ENCODE results near the gene ENO2.
A peak's percentile ranks its signal among the peaks of the same experiment; 100 is the strongest.

Gene ENO2

GRCh38 chr12:6921996-6922946 is 7.9 kb downstream of the ENO2 start:
- 0 out of 2 replicates have a peak, but pooled peaks cover 3% of the 10 kb centered on the region for H4K20me1 ChIP-seq (ENCODE audit: insufficient read depth, low read length)
- 0 out of 2 replicates have a peak overlapping the region, but pooled peaks have one; percentile 4 for H3K4me2 ChIP-seq (ENCODE audit: low read length)
- H3K9ac ChIP-seq (ENCODE audit: low read length): no peak overlapping the region
- TF ChIP-seq CTCF (IDR thresholded peaks at IDR 0.05; ENCODE audit: low read depth, low read length): no peak
- TF ChIP-seq EZH2phosphoT487 (IDR thresholded peaks at IDR 0.05; ENCODE audit: low read depth): no peak
- no peak overlapping the region for H2AFZ ChIP-seq (ENCODE audit: low read depth, low read length)
- H3K27ac ChIP-seq (ENCODE audit: low read length): no peak overlapping the region
- H3K4me1 ChIP-seq (ENCODE audit: low read length): peaks cover 29% of the 10 kb centered on the region
- no peaks in the 10 kb centered on the region for H3K27me3 ChIP-seq (ENCODE audit: low read depth, low read length)
- H3K36me3 ChIP-seq (replicated peaks; ENCODE audit: low read depth, low read length): peaks cover 40% of the 10 kb centered on the region
- H3K9me3 ChIP-seq (ENCODE audit: insufficient read depth, low read length): no peaks in the 10 kb centered on the region
- H3K79me2 ChIP-seq (ENCODE audit: low read length): peaks cover 8% of the 10 kb centered on the region
- H3K4me3 ChIP-seq (ENCODE audit: low read length): no peak overlapping the region

GRCh38 chr12:6923003-6923732 is 8.8 kb downstream of the ENO2 start:
- Histone ChIP-seq H3K9me3 (ENCODE audit: insufficient read depth, low read length) (no peaks in the 10 kb centered on the region), H3K9ac (ENCODE audit: low read length) (no peak overlapping the region), H3K27me3 (ENCODE audit: low read depth, low read length) (no peaks in the 10 kb centered on the region), H3K4me2 (ENCODE audit: low read length) (0 out of 2 replicates have a peak overlapping the region, but pooled peaks have one; percentile 4), H3K79me2 (ENCODE audit: low read length) (peaks cover 12% of the 10 kb centered on the region), H2AFZ (ENCODE audit: low read depth, low read length) (no peak overlapping the region), H3K36me3 (replicated peaks; ENCODE audit: low read depth, low read length) (peaks cover 34% of the 10 kb centered on the region), H4K20me1 (ENCODE audit: insufficient read depth, low read length) (0 out of 2 replicates have a peak, but pooled peaks cover 3% of the 10 kb centered on the region), H3K4me3 (ENCODE audit: low read length) (no peak overlapping the region), H3K4me1 (ENCODE audit: low read length) (peaks cover 29% of the 10 kb centered on the region), H3K27ac (ENCODE audit: low read length) (no peak overlapping the region)
- TF ChIP-seq CTCF (IDR thresholded peaks at IDR 0.05; ENCODE audit: low read depth, low read length) (no peak), EZH2phosphoT487 (IDR thresholded peaks at IDR 0.05; ENCODE audit: low read depth) (no peak)

- Histone ChIP-seq H3K36me3 (replicated peaks; ENCODE audit: low read depth, low read length) (peaks cover 33% of the 10 kb centered on the region), H3K9ac (ENCODE audit: low read length) (no peak overlapping the region), H3K27me3 (ENCODE audit: low read depth, low read length) (no peaks in the 10 kb centered on the region), H3K4me3 (ENCODE audit: low read length) (no peak overlapping the region), H3K79me2 (ENCODE audit: low read length) (peaks cover 18% of the 10 kb centered on the region), H3K27ac (ENCODE audit: low read length) (no peak overlapping the region), H2AFZ (ENCODE audit: low read depth, low read length) (no peak overlapping the region), H3K4me2 (ENCODE audit: low read length) (peak overlapping the region; percentile 12; the same call in 1 of the 2 replicates), H3K4me1 (ENCODE audit: low read length) (peaks cover 32% of the 10 kb centered on the region), H3K9me3 (ENCODE audit: insufficient read depth, low read length) (no peaks in the 10 kb centered on the region), H4K20me1 (ENCODE audit: insufficient read depth, low read length) (0 out of 2 replicates have a peak, but pooled peaks cover 3% of the 10 kb centered on the region)
- TF ChIP-seq EZH2phosphoT487 (IDR thresholded peaks at IDR 0.05; ENCODE audit: low read depth): no peak
- no peak for TF ChIP-seq CTCF (IDR thresholded peaks at IDR 0.05; ENCODE audit: low read depth, low read length)
Observed at GRCh38 chr12:6923851-6924250, 9.5 kb downstream of the ENO2 start.

- Histone ChIP-seq H3K9me3 (ENCODE audit: insufficient read depth, low read length) (no peaks in the 10 kb centered on the region), H3K9ac (ENCODE audit: low read length) (no peak overlapping the region), H3K4me3 (ENCODE audit: low read length) (no peak overlapping the region), H3K79me2 (ENCODE audit: low read length) (peaks cover 31% of the 10 kb centered on the region), H3K27ac (ENCODE audit: low read length) (no peak overlapping the region), H3K27me3 (ENCODE audit: low read depth, low read length) (no peaks in the 10 kb centered on the region), H3K4me2 (ENCODE audit: low read length) (no peak overlapping the region), H3K36me3 (replicated peaks; ENCODE audit: low read depth, low read length) (peaks cover 21% of the 10 kb centered on the region), H2AFZ (ENCODE audit: low read depth, low read length) (no peak overlapping the region), H3K4me1 (ENCODE audit: low read length) (peaks cover 37% of the 10 kb centered on the region), H4K20me1 (ENCODE audit: insufficient read depth, low read length) (no peaks in the 10 kb centered on the region)
- TF ChIP-seq CTCF (IDR thresholded peaks at IDR 0.05; ENCODE audit: low read depth, low read length): no peak
- TF ChIP-seq EZH2phosphoT487 (IDR thresholded peaks at IDR 0.05; ENCODE audit: low read depth): no peak
Observed at GRCh38 chr12:6925239-6925539, 10.8 kb downstream of the ENO2 start.

All from OCI-LY3 (cell line).